GM18519 (cell line): ENCODE data around the gene ZNF496.
"Not testable (repeated sequence)": the region's sequence is repeated elsewhere in the genome, so short reads cannot be mapped to it uniquely, and the experiment has no call there.

Experiments used
- ATAC-seq: cut with Tn5 transposase; IDR thresholded peaks from one replicate; pipeline ENCODE4 v1.9.1; 2021; ENCODE audit warnings: mild to moderate bottlenecking, moderate library complexity; ENCODE audit not compliant: unreplicated experiment, low FRiP score

The ZNF496 gene

GRCh38 chr1:247360116-247360898 is 28.6 kb upstream of the ZNF496 start:
- no peak for ATAC-seq

GRCh38 chr1:247359559-247359958 is 27.9 kb upstream of the ZNF496 start:
- ATAC-seq, result no peak

- no peak for ATAC-seq
Measured at GRCh38 chr1:247358920-247359319, 27.3 kb upstream of the ZNF496 start.

GRCh38 chr1:247357781-247358211 is 26.1 kb upstream of the ZNF496 start:
- ATAC-seq, result peak; percentile 89

- no peak for ATAC-seq
Measured at GRCh38 chr1:247357052-247357780, 25.5 kb upstream of the ZNF496 start.

- ATAC-seq, result not testable (repeated sequence)
Measured at GRCh38 chr1:247355160-247355559, 23.5 kb upstream of the ZNF496 start.

GRCh38 chr1:247352175-247352574 is 20.5 kb upstream of the ZNF496 start:
- ATAC-seq, result no peak

GRCh38 chr1:247350587-247350986 is 18.9 kb upstream of the ZNF496 start:
- ATAC-seq, result no peak

GRCh38 chr1:247347477-247348222 is 16.0 kb upstream of the ZNF496 start:
- ATAC-seq, result no peak

GRCh38 chr1:247345881-247346280 is 14.2 kb upstream of the ZNF496 start:
- no peak for ATAC-seq

GRCh38 chr1:247343801-247344200 is 12.1 kb upstream of the ZNF496 start:
- no peak for ATAC-seq

GRCh38 chr1:247338723-247339275 is 7.1 kb upstream of the ZNF496 start:
- ATAC-seq, result no peak

GRCh38 chr1:247337961-247338360 is 6.3 kb upstream of the ZNF496 start:
- no peak for ATAC-seq

- ATAC-seq, result no peak
Measured at GRCh38 chr1:247337250-247337746, 5.6 kb upstream of the ZNF496 start.

- no peak for ATAC-seq
Measured at GRCh38 chr1:247336390-247336789, 4.7 kb upstream of the ZNF496 start.

- ATAC-seq, result no peak
Measured at GRCh38 chr1:247335882-247336281, 4.2 kb upstream of the ZNF496 start.

- ATAC-seq, result no peak
Measured at GRCh38 chr1:247334378-247335133, 2.9 kb upstream of the ZNF496 start.

- ATAC-seq, result no peak
Measured at GRCh38 chr1:247332623-247333361, 1.1 kb upstream of the ZNF496 start.

GRCh38 chr1:247332215-247332622 is 552 bp upstream of the ZNF496 start:
- ATAC-seq, result peak; percentile 20
